Adipose tissue (tissue), 3 donors: ENCODE measurements around the gene BCL2. TPM values are rescaled to one million over a fixed set of nuclear protein-coding genes. Genes with fewer than 3 reads are reported as not detected.
"Not testable (repeated sequence)": the region's sequence is repeated elsewhere in the genome, so short reads cannot be mapped to it uniquely, and the experiment has no call there.

Experiments
- H3K27ac ChIP-seq: one replicate; pipeline ENCODE4 v1.5.1; 2013; ENCODE audit warnings: low read depth, low read length
- WGBS, 3 donors: extraction: QIAGEN DNeasy Blood & Tissue Kit; methylation state at CpG; one replicate each; pipeline ENCODE4 v1.1.7; 2013; 5-methylcytosine and 5-hydroxymethylcytosine counted together
- polyA plus RNA-seq, 3 donors: library from polyadenylated mRNA; stranded (reverse); fragments of 200-250 nt; gene quantifications; one replicate each; pipeline ENCODE4 v1.2.3, GENCODE V29; 2013
- donor health status: healthy with polysubstance abuse.
- donor health status: Bipolar disorder and iron deficiency.
- donor health status: healthy.

Gene BCL2
- polyA plus RNA-seq, 3 donors = 1.2 to 16.2 (median 10.1) TPM

DNA sequence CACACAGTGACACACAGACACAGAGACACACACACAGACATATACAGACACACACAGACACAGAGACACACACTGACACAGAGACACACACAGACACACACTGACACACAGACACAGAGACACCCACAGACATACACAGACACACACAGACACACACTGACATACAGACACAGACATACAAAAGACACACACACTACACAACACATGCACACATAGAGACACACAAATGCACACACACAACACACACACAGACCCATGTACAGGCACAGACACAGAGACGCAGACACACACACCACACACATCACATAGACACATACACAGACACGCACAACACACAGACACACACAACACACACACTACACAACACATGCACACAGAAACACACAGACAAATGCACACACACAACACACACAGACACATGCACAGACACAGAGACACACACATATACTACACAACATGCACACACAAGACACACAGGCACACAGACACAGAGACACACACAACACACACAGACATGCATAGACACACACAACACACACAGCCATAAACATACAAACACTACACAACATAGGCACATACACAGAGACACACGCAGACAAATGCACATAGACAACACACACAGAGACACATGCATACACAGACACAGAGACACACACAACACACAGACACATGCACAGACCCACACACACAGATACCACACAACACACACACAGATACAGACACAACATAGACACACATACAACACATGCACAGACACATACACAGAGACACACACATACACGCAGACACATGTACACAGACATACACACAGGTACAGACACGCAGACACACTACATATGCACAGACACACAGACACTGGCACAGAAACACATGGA lies 120.5 kb downstream of the BCL2 start:
- H3K27ac ChIP-seq = no peak overlapping the region
- 90 to 96% (median 95%) methylated on average over 5 of the region's 5 CpGs for WGBS, 3 donors

DNA sequence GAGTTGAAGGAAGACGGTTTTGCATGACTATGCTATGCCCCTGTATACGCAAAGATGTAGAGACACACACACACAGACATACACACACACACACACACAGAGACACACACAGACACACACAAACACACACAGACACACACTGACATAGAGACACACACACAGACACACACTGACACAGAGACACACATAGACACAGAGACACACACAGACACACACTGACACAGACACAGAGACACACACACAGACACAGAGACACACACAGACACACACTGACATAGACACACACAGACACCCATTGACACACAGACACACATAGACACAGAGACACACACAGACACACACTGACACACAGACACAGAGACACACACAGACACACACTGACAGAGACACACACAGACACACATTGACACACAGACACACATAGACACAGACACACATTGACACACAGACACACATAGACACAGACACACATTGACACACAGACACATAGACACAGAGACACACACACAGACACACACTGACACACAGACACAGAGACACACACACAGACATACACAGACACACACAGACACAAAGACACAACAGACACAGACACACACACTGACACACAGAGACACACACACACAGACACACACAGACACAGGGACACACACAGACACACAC lies 121.3 kb downstream of the BCL2 start:
- no peak overlapping the region for H3K27ac ChIP-seq
- 51 to 69% (median 54%) methylated on average over 2 of the region's 2 CpGs for WGBS, 3 donors

DNA sequence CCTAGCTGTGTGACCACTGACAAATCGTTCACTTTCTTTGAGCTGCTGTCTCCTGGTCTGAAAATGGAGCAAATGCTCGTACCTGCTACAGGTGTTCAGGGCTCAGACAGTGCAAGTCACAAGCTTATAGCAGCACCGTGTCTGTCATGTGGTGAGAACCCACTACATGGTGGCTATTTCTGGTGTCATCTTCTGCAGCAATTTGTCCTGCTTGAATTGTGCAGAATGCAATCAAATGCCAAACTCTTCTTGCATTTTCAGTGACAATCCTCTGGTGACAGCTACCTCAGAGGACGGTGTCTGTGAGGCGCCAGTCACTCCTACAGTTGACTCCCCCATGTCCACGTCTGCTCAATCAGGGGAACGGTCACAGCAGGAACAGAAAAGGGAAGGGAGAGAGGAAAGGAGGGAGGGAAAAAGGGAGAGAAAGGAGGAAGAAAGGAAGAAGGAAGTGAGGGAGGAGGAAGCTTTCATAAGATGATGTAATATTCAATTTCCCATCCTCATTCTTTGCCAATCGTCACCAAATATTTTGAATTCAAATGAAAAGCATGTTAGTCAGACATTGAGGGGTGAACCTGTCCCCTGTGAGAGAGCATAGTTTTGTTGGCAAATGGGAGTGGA lies 122.2 kb downstream of the BCL2 start:
- WGBS, 3 donors = 36 to 42% (median 42%) methylated on average over 8 of the region's 8 CpGs
- H3K27ac ChIP-seq = no peak overlapping the region

DNA sequence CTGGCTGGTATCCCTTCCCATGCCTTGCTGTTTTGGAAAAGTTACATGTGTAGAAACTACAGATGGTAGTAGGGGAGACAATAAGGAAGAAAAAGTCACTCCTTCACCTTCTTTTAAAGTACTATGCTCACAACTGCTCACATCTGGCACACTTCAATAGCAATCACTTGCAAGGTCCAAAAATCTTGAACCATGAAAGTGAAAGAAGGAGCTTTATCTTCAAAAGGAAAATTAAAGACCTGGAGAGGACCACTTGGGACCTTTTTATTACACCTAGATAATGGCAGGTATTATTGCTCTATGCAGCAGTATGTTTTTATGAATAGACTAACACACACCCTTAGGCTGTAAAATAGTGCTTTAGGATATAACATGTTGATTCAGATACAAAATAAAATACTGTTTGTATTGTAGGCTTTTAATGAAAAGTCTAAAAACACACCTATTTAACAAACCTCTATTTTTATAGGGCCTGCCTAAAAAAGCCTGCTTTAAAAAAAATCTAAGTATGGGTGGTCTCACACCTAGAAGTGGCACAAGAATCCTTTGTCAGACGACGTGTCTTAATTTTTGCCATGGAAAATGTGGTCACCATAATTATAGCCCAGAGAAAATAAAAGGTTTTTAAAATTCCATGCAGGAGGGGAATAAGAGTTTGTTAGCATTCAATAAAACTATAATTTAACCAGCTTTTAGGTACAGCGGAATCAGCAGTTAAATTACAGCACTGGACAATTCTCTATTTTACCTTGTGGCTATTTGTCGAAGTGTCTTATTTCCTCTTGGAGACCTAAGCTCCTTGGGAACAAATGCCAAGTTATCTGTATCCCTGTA lies 124.0 kb downstream of the BCL2 start:
- WGBS, 3 donors = 88 to 95% (median 93%) methylated on average over 4 of the region's 4 CpGs
- H3K27ac ChIP-seq = no peak overlapping the region

DNA sequence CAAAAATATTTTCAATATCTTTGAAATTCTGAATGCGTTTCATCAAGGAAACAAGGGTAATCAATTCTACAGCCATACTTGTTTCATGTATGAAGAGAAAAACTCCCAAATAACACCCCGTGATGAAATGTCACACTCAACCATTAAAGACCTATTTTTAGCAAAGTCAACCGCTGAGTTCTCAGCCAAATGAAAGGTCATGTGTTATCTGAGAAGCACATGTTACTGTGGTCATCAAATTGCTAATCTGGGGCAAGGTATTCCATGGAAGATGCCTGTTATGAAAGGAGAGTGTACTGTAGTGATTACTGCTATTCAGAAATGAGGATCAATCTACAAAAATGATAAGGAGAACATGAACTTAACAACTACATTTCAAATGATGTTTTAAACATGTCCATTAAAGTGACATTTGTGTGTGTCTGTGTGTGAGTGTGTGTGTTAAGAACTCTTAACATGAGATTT lies 126.7 kb downstream of the BCL2 start:
- no peak overlapping the region for H3K27ac ChIP-seq
- 56 to 65% (median 56%) methylated on average over 3 of the region's 3 CpGs for WGBS, 3 donors

DNA sequence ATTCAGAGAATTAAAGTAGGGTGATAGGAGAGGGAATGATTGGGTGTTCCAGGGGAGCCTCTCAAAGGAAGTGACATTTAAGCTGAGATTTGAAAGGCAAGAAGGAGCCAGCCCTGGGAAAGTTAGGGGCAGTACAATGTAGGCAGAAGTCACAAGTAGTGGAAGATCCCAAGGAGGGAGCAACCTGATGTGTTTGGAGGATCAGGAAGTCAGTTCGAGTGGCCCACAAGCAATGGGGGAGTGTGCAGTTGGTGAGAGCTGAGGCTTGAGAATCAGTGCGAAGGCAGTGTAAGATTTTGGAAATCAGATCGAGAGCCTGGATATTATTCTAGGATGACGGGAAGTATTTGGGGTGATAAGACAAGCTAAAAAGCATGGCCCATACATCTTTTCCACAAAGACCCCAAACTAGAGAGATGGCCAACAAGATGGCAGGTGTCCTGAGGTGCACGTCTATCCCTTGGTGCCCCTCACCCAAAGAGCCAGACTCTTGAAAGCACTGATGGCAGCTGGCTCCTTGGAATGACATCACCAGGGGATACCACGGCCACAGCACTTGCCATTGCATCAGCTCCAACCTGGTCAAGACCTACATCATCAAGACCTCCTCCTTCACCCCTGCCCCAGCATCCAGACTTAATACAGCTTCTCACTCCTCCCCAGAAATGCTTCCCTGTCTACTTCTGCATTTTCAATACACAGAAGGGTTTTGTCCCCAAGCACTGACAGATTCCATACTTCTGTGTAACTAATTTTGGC lies 127.3 kb downstream of the BCL2 start:
- H3K27ac ChIP-seq = no peak overlapping the region
- 83 to 92% (median 89%) methylated on average over 6 of the region's 6 CpGs for WGBS, 3 donors

DNA sequence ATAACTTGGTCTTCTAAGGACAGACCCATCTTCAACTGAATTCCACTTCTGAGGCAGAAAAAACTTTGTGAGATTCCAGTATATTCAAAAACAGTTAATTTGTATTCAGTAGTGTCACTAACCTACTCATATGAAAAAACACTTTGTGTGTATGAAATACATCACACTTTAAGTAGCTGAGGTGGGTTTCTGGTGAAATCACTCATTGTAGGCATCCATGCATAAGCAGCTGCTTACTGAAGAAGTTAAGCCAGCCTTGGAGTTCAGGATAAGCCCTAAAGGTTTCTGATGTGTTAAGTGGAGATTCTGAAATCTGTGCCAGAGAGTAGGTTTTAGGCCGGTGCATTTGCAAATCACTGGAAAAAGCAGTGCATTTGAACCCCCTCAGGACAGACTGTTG lies 128.2 kb downstream of the BCL2 start:
- WGBS, 3 donors = 68 to 92% (median 75%) methylated on average over 1 of the region's 1 CpG
- H3K27ac ChIP-seq = no peak overlapping the region

DNA sequence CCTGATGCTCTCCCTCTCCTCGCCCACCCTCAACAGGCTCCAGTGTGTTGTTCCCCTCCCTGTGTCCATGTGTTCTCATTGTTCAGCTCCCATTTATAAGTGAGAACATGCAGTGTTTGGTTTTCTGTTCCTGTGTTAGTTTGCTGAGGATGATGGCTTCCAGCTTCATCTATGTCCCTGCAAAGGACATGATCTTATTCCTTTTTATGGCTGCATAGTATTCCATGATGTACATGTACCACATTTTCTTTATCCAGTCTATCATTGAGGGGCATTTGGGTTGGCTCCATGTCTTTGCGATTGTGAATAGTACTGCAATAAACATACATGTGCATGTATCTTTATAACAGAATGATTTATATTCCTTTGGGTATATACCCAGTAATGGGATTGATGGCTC lies 128.7 kb downstream of the BCL2 start:
- 96 to 99% (median 97%) methylated on average over 2 of the region's 2 CpGs for WGBS, 3 donors
- not testable (repeated sequence) for H3K27ac ChIP-seq

DNA sequence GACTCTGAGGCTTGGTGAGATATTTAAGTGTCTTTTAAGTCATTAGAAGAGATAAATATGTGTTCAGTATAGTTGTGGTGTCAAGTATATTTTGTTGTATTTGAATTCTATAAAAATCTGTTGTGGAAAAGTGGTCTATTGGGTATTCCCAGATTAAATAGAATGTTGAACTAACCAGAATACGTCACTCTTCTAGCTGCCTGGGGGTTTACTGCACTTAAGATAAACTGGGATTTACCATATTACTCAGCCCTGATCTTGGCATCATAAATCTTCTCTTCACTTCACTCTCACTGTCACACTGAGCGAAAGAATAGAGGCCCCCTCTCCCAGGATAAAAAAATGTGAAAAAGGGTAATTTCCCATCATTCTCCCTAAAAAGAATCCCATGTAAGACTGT lies 129.8 kb downstream of the BCL2 start:
- 94 to 97% (median 95%) methylated on average over 2 of the region's 2 CpGs for WGBS, 3 donors
- H3K27ac ChIP-seq = no peak overlapping the region

DNA sequence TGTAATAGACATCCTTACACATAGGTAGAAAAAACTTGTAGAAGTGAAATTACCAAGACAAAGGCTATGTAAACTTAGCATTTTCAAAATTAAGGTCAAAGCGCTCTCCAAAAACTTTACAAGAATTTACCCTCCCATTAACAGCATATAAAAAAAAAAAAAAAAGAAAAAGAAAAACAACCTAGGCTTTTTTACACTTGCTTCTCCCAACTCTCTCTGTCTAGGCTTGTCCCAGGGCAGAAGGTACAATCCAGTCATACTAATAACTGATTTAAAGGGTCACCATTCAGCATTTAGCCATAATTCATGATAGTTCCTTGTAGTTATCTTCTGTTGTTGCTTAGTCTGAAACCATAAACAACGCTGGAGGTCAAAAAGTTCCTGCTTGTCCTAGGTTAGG lies 130.5 kb downstream of the BCL2 start:
- no peak overlapping the region for H3K27ac ChIP-seq
- WGBS, 3 donors = 86 to 96% (median 94%) methylated on average over 2 of the region's 2 CpGs

DNA sequence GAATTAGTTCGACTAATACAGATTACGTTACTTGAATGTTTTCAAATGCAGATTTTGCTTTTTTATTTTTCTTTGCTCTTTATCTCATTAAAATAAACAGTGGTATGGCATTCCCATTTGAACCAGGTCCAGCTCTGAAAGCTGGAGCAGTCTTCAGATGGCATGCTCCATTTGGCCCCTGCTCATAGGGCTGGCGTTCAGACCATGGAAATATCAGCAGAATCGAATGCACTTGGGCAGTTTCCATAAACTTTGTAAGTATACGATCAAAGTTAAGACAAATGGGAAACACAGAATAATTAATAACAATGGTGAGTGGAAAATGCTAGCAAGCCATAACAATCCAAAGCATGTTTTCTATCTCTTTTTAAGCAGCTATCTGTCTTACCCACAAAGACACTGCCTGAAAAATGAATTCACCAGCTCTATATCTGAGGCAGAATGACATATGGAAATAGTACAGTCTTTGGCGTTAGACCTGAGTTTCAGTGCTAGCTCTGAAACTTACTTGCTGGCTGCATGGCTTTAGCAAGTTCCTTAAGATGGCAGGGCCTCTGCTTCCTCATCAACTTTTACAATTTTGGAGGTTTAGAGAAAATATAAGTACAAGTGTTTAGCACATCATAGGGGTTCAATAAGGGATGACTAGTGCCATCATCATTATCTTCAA lies 131.6 kb downstream of the BCL2 start:
- 46 to 81% (median 81%) methylated on average over 6 of the region's 6 CpGs for WGBS, 3 donors
- no peak overlapping the region for H3K27ac ChIP-seq

DNA sequence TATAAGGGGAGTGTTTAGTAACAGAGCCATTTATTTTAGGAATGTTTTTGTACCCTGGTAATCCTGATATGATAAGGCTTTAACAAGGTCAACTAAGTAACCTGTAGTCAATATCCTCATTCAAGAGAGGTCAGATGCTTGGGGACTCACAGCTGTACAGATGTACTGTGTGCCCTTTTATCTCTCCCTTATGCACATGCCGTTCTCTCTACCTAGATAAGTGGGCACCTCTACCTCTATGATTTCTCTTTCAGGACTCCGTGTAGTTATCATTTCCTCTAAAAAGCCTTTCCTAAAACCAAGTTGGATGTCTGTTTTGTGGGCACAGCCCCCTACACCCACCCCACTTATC lies 132.4 kb downstream of the BCL2 start:
- H3K27ac ChIP-seq = no peak overlapping the region
- WGBS, 3 donors = 37 to 92% (median 90%) methylated on average over 2 of the region's 2 CpGs

DNA sequence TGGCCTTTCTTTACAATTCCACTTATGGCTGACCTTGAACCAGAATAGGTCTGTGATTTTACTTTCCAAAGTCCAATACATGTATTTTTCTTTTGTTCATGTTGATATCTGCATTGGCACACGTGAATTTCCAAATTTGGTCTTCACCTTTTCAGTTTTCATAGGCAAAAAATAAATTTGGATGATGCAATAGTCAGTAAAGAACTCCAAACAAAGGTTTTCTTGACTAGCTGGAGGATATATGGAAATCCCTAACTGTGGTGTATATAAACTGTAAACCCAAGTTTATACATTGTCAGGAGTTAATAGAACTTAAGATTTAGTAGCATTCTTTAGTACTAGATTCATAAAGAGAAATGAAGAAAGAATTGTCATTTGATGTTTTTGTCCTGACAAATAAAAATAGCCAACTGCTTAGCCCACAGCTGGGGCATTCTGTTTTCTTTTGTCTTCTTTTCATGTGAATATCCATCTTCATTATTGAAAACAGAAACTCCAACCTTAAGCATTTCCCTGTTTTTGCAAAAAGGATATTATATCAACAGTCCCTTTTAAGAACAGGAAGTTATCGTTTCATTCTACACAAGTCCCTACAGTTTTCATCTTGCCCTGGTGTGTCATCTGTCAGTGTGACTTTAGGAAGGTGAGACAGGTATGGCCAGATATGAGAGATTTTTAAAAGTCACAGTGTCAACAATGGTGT lies 132.9 kb downstream of the BCL2 start:
- H3K27ac ChIP-seq = no peak overlapping the region
- WGBS, 3 donors = 44 to 56% (median 51%) methylated on average over 2 of the region's 2 CpGs

DNA sequence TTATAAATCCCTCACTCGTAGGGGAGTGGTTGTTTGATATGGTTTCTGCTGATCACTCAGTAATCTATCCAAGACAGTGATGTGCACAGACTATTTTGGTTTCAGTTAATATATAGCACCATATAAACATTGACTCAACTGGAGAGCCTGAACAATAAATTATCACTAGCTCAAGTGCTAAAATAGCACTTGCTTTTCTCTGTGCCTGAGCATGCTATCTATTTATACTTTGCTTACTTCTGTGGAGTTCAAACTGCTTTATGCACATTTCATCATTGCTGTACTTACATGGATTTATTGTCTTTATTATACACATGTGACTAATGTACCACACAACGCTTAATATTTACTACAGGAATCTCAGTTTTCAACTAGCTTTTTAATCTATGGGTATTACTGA lies 133.6 kb downstream of the BCL2 start:
- 77 to 90% (median 83%) methylated on average over 2 of the region's 2 CpGs for WGBS, 3 donors
- no peak overlapping the region for H3K27ac ChIP-seq

DNA sequence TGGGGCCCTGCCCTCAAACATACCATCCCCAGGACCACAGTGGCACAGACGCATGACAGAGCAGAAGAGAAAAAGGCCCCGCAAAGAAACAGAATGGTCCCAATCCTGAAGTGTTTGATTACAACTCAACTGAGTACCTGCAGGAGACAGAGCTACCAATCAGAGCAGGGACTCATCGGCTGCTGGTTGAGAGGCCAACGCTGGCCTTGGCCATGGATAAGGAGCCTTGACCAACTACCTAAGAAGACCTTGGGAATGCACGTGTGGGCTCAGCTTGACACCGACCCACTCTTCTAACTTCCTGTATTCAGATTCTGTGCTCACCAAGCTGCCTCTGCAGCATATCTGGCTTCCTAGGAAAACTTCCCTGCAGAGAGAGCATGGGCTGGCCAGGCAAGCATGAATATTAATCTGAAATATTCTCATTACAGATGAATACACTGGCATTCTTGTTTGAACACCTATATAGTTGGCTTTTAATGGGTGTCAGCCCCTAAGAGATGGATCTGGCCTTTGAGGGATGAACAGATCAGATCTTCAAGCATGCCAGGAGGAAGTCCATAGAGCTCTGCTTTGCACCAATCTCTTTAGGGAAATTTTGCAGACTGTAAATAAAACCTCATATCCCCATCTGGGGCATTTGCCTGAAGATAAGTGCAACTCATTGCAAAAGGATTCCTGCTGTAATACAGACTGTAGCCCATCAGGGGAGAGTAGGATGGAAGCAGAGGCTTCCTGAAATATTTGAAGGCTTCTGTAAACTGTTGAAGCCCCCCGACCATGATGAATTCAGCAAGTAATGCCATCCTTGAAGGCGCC lies 135.4 kb downstream of the BCL2 start:
- no peak overlapping the region for H3K27ac ChIP-seq
- 81 to 90% (median 86%) methylated on average over 8 of the region's 8 CpGs for WGBS, 3 donors

DNA sequence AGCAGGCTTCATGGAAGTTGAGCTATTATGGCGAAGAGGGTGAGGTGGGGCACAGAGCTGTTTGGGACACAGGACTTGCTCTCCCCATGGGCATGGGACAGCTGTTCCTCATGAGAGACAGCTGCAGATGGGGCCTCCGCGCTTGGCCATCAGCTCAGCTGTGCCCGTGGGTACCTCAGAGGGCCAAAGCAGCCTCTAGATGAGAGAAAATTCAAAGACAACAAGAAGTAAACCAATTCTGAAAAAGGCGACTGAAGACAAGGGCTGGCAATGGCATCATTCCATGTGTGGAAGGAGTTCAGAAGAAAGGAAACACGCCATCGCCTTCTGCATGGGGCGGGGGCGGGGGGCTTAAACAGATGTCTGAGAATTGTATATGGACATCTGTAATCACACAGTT lies 136.2 kb downstream of the BCL2 start:
- WGBS, 3 donors = 87 to 97% (median 91%) methylated on average over 9 of the region's 9 CpGs
- H3K27ac ChIP-seq = no peak overlapping the region
